Esophagus (tissue), 2 donors: ENCODE results near the gene BLTP3A. TPM values are rescaled to one million over a fixed set of nuclear protein-coding genes. Genes with fewer than 3 reads are reported as not detected.
"Not testable (repeated sequence)": the region's sequence is repeated elsewhere in the genome, so short reads cannot be mapped to it uniquely, and the experiment has no call there.

Experiments
- H3K27ac ChIP-seq, 2 donors: one replicate each; pipeline ENCODE4 v1.5.1; 2013; ENCODE audit warnings: low read depth in 2 of 2, mild to moderate bottlenecking in 2 of 2, inconsistent platforms in 1 of 2, low read length in 1 of 2, moderate library complexity in 1 of 2
- H3K27me3 ChIP-seq, 2 donors: one replicate each; pipeline ENCODE4 v1.6.1; 2013; ENCODE audit warnings: low read length in 2 of 2, control low read depth in 1 of 2, mild to moderate bottlenecking in 1 of 2; ENCODE audit not compliant: insufficient read depth in 2 of 2, control insufficient read depth in 1 of 2
- H3K36me3 ChIP-seq, 2 donors: one replicate each; pipeline ENCODE4 v1.6.1; 2013; ENCODE audit warnings: low read length in 1 of 2; ENCODE audit not compliant: control insufficient read depth in 2 of 2, insufficient read depth in 2 of 2
- H3K4me1 ChIP-seq, 2 donors: one replicate each; pipeline ENCODE4 v1.6.1; 2013; ENCODE audit warnings: low read length in 1 of 2; ENCODE audit not compliant: control insufficient read depth in 2 of 2, insufficient read depth in 2 of 2
- H3K4me3 ChIP-seq, 2 donors: one replicate each; pipeline ENCODE4 v1.5.1; 2013; ENCODE audit warnings: low read length in 2 of 2, mild to moderate bottlenecking in 2 of 2, low read depth in 1 of 2, moderate library complexity in 1 of 2
- H3K9me3 ChIP-seq, 2 donors: one replicate each; pipeline ENCODE4 v1.6.1; 2013; ENCODE audit warnings: mild to moderate bottlenecking in 2 of 2, low read depth in 1 of 2, low read length in 1 of 2, moderate library complexity in 1 of 2; ENCODE audit not compliant: control insufficient read depth in 2 of 2, insufficient read depth in 1 of 2
- WGBS, 2 donors: extraction: QIAGEN DNeasy Blood & Tissue Kit; methylation state at CpG; one replicate each; pipeline ENCODE4 v1.1.7; 2013; 5-methylcytosine and 5-hydroxymethylcytosine counted together
- polyA plus RNA-seq, 2 donors: library from polyadenylated mRNA; stranded (reverse); fragments of 200-250 nt; gene quantifications; one replicate each; pipeline ENCODE4 v1.2.3, GENCODE V29; 2013
- donor health status: healthy with polysubstance abuse.
- donor health status: Bipolar disorder and iron deficiency.

The BLTP3A gene
- polyA plus RNA-seq, 2 donors, result 1.2 to 1.7 TPM

- not testable (repeated sequence) for H3K9me3 ChIP-seq, H3K27me3 ChIP-seq, H3K4me1 ChIP-seq, H3K36me3 ChIP-seq
- 29 to 30% methylated on average over 17 of the region's 17 CpGs for WGBS, 2 donors
- H3K4me3 ChIP-seq, result peak overlapping the region; percentile 52 to 97
- peak overlapping the region; percentile 95 to 96 for H3K27ac ChIP-seq
These were observed 35.4 kb upstream of the BLTP3A start for GRCh38 chr6:34756513-34756856.

DNA sequence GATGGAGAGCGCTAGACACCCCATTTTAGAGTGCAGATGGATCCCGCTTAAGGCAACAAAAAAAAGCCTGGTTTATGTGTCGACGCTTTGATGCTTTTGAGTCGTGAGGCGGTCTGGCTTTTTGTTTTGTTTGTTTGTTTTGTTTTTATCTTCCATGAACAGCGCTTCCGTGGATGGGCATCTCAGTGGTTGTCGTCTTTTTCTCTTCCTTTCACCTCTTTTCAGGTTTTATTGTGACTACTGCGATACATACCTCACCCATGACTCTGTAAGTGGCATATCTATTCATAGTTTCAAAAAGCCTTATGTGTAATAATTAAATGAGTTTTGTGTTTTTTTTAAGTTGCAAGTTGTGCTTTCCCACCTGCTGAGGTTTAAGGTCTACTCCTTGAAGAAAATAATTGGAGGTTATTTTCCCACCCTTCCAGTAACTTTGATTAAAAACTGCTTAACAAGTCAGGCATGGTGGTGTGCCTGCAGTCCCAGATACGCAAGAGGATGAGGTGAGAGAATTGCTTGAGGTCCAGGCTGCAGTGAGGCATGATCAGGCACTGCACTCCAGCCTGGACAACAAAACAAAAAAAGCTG is 34.1 kb upstream of the BLTP3A start:
- 8% methylated on average over 11 of the region's 11 CpGs for WGBS, 2 donors
- Histone ChIP-seq H3K27me3 (no peaks in the 10 kb centered on the region), H3K9me3 (no peaks in the 10 kb centered on the region), H3K4me3 (peak overlapping the region; percentile 90 to 97), H3K36me3 (peaks cover 0 to 4% of the 10 kb centered on the region in 2 donors), H3K27ac (peak overlapping the region; percentile 92 to 95), H3K4me1 (peaks cover 0 to 4% of the 10 kb centered on the region in 2 donors)

- Histone ChIP-seq H3K4me1 (peaks cover 0 to 4% of the 10 kb centered on the region in 2 donors), H3K36me3 (peaks cover 0 to 4% of the 10 kb centered on the region in 2 donors), H3K4me3 (no peak overlapping the region), H3K27me3 (no peaks in the 10 kb centered on the region), H3K9me3 (no peaks in the 10 kb centered on the region), H3K27ac (no peak overlapping the region)
- WGBS, 2 donors, result 89 to 94% methylated on average over 8 of the region's 8 CpGs
These were observed 31.8 kb upstream of the BLTP3A start for GRCh38 chr6:34760108-34760507.

DNA sequence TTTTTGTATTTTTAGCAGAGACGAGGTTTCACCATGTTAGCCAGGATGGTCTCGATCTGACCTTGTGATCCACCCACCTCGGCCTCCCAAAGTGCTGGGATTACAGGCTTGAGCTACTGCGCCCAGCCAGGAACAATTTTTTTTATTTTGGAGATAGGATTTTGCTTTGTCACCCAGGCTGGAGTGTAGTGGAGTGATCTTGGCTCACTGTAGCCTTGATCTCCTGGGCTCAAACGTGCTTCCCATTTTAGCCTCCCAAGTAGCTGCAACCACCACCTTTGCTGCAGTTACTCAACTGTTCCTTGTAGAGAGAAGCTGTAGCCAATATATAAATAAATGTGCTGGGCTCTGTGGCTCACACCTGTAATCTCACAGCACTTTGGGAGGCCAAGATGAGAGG is 30.2 kb upstream of the BLTP3A start:
- H3K4me1 ChIP-seq, H3K4me3 ChIP-seq, H3K36me3 ChIP-seq, H3K27ac ChIP-seq, H3K27me3 ChIP-seq, H3K9me3 ChIP-seq: not testable (repeated sequence)
- 88 to 92% methylated on average over 5 of the region's 5 CpGs for WGBS, 2 donors

DNA sequence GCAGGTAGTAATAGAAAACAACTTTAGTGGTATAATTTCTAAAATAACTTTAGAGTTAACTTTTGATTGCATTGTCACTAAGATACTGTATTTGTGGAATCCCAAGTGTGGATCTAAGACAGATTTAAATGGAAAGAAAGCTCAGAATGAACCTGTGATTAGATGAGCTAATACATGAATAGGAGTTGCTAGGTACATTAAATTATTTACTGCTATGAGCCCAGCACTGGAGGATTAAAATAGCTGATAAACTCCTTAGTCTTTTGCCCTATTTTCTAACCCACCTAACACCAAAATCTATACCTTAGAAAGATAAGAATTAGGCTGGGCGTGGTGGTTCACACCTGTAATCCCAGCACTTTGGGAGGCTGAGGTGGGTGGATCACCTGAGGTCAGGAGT is 23.7 kb upstream of the BLTP3A start:
- no peaks in the 10 kb centered on the region for H3K4me1 ChIP-seq
- H3K27ac ChIP-seq, result no peak overlapping the region
- H3K27me3 ChIP-seq, result no peaks in the 10 kb centered on the region
- 89 to 90% methylated on average over 1 of the region's 1 CpG for WGBS, 2 donors
- no peaks in the 10 kb centered on the region for H3K9me3 ChIP-seq
- peaks cover 7 to 8% of the 10 kb centered on the region in 2 donors for H3K36me3 ChIP-seq
- no peak overlapping the region for H3K4me3 ChIP-seq

DNA sequence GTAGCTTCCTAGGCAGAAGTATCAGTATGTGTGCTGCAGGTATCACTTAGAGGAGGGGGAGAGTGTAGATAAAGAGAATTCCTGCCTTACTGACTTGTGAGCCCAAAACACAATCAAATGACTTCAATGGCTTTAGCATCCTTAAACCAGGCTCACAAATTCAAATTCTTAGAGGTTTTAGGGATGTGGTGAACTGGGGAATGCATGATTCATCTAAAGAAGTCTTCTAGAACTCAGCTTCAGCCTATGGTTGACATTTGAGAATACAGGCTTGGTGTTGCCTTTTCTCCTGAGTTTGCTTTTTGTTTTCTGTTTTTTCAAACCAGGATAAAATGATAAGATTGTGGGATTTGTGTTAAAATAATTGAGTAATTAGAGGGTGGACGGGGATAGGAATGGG is 20.2 kb upstream of the BLTP3A start:
- H3K27ac ChIP-seq, result no peak overlapping the region
- no peaks in the 10 kb centered on the region for H3K9me3 ChIP-seq
- no peak overlapping the region for H3K4me3 ChIP-seq
- peaks cover 7 to 8% of the 10 kb centered on the region in 2 donors for H3K36me3 ChIP-seq
- H3K27me3 ChIP-seq, result no peaks in the 10 kb centered on the region
- no peaks in the 10 kb centered on the region for H3K4me1 ChIP-seq
- WGBS, 2 donors, result 90 to 93% methylated on average over 1 of the region's 1 CpG

- Histone ChIP-seq H3K4me1 (no peaks in the 10 kb centered on the region), H3K27me3 (no peaks in the 10 kb centered on the region), H3K27ac (no peak overlapping the region), H3K36me3 (peaks cover 4% of the 10 kb centered on the region in 2 donors), H3K9me3 (no peaks in the 10 kb centered on the region), H3K4me3 (no peak overlapping the region)
- 89 to 92% methylated on average over 4 of the region's 4 CpGs for WGBS, 2 donors
These were observed 18.9 kb upstream of the BLTP3A start for GRCh38 chr6:34772940-34773339.

- H3K4me1 ChIP-seq, result no peaks in the 10 kb centered on the region
- H3K4me3 ChIP-seq, result no peak overlapping the region
- H3K9me3 ChIP-seq, result no peaks in the 10 kb centered on the region
- 85 to 86% methylated on average over 4 of the region's 4 CpGs for WGBS, 2 donors
- H3K36me3 ChIP-seq, result peaks cover 3 to 4% of the 10 kb centered on the region in 2 donors
- no peak overlapping the region for H3K27ac ChIP-seq
- no peaks in the 10 kb centered on the region for H3K27me3 ChIP-seq
These were observed 18.0 kb upstream of the BLTP3A start for GRCh38 chr6:34773916-34774315.

GRCh38 chr6:34774967-34775366 is 16.9 kb upstream of the BLTP3A start:
- Histone ChIP-seq H3K4me3 (no peak overlapping the region), H3K27ac (no peak overlapping the region), H3K4me1 (no peaks in the 10 kb centered on the region), H3K9me3 (no peaks in the 10 kb centered on the region), H3K27me3 (no peaks in the 10 kb centered on the region), H3K36me3 (peaks cover 2 to 4% of the 10 kb centered on the region in 2 donors)
- 98 to 100% methylated on average over 2 of the region's 2 CpGs for WGBS, 2 donors

GRCh38 chr6:34785375-34785774 is 6.5 kb upstream of the BLTP3A start:
- H3K9me3 ChIP-seq, result not testable (repeated sequence)
- 88 to 90% methylated on average over 9 of the region's 9 CpGs for WGBS, 2 donors

More at GRCh38 chr6:34785375-34785774, 6.5 kb upstream of the BLTP3A start:
- not testable (repeated sequence) for H3K36me3 ChIP-seq, H3K27ac ChIP-seq, H3K4me3 ChIP-seq, H3K27me3 ChIP-seq, H3K4me1 ChIP-seq
